Measurements from ENCODE around the gene IDI2.

Gene IDI2

DNA sequence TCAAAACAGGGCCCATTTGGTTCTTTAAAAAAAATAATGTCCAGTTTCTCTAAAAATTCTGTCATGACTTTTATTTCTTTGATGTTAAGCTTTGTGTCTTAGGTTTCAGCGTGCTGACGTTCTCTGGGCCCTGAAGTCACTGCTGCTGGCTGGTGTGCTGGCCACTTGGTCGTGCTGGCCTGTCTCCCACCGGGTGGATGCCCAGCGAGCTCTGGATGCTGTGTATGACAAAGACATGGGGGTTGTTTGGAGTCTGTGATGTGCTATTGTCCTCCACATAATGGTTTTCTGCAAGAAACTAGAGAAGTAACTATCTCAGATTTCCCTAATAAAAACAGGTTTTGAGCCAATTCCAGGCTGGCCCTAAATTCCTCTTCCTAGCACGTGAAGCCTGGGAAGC, 9.5 kb upstream of the IDI2 start:
- no peaks in the 10 kb centered on the region; the same call in 1 of the 2 replicates for H3K79me2 ChIP-seq (ENCODE audit: insufficient read depth, low read length)
- H3K27me3 ChIP-seq (ENCODE audit: insufficient read depth, low read length, poor library complexity): no peaks in the 10 kb centered on the region
- peaks cover 32% of the 10 kb centered on the region for H3K36me3 ChIP-seq (ENCODE audit: insufficient read depth, low read length)
- H4K20me1 ChIP-seq (ENCODE audit: insufficient read depth, low read length): peaks cover 15% of the 10 kb centered on the region; the same call in 1 of the 2 replicates
- no peak overlapping the region for H2AFZ ChIP-seq (ENCODE audit: low read depth, low read length)
- H3K9ac ChIP-seq (ENCODE audit: low read depth, low read length): no peak overlapping the region
- no peak overlapping the region for H3K27ac ChIP-seq (ENCODE audit: low read length)
- TF ChIP-seq EZH2 (IDR thresholded peaks at IDR 0.05; ENCODE audit: borderline replicate concordance, low read depth, low read length, severe bottlenecking): no peak
- TF ChIP-seq, protein P1, sequence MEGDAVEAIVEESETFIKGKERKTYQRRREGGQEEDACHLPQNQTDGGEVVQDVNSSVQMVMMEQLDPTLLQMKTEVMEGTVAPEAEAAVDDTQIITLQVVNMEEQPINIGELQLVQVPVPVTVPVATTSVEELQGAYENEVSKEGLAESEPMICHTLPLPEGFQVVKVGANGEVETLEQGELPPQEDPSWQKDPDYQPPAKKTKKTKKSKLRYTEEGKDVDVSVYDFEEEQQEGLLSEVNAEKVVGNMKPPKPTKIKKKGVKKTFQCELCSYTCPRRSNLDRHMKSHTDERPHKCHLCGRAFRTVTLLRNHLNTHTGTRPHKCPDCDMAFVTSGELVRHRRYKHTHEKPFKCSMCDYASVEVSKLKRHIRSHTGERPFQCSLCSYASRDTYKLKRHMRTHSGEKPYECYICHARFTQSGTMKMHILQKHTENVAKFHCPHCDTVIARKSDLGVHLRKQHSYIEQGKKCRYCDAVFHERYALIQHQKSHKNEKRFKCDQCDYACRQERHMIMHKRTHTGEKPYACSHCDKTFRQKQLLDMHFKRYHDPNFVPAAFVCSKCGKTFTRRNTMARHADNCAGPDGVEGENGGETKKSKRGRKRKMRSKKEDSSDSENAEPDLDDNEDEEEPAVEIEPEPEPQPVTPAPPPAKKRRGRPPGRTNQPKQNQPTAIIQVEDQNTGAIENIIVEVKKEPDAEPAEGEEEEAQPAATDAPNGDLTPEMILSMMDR (IDR thresholded peaks at IDR 0.05; ENCODE audit: borderline replicate concordance, extremely low read depth, low read length, poor library complexity, severe bottlenecking): no peak
- DNase-seq (no peak), ATAC-seq (ENCODE audit: insufficient read depth, low read depth) (no peak)
- no peaks in the 10 kb centered on the region for H3K9me3 ChIP-seq (ENCODE audit: insufficient read depth, low read length, severe bottlenecking)
- no peak overlapping the region for H3K4me2 ChIP-seq (ENCODE audit: insufficient read depth, low read length)
- no peaks in the 10 kb centered on the region for H3K4me1 ChIP-seq (ENCODE audit: insufficient read depth, low read length)
- H3K4me3 ChIP-seq (ENCODE audit: low read depth in 1 of 2, low read length in 2 of 2): no peak overlapping the region

DNA sequence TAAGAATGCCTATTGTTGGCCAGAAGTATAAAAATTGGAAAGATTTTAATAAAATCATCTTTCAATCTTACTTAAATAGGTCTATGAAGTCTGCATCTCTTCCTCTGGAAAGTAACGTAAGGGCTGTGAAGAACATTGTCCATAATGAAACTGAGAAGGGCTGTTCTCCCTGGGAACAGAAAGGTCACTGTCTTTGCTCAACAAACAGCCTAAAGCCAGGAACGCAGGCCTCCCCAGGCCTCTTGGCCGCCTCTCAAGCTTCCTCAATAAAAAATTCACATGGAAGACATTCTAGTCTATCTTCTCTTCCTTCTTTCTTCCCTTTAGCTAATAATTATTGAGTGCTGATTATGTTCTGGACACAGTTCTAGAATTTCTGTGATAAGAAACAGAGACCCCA, 9.1 kb upstream of the IDI2 start:
- no peak overlapping the region for H3K27ac ChIP-seq (ENCODE audit: low read length)
- no peak overlapping the region for H3K9ac ChIP-seq (ENCODE audit: low read depth, low read length)
- DNase-seq (no peak), ATAC-seq (ENCODE audit: insufficient read depth, low read depth) (no peak)
- no peaks in the 10 kb centered on the region; the same call in 1 of the 2 replicates for H3K79me2 ChIP-seq (ENCODE audit: insufficient read depth, low read length)
- H3K9me3 ChIP-seq (ENCODE audit: insufficient read depth, low read length, severe bottlenecking): no peaks in the 10 kb centered on the region
- H3K4me2 ChIP-seq (ENCODE audit: insufficient read depth, low read length): no peak overlapping the region
- H3K27me3 ChIP-seq (ENCODE audit: insufficient read depth, low read length, poor library complexity): no peaks in the 10 kb centered on the region
- TF ChIP-seq EZH2 (IDR thresholded peaks at IDR 0.05; ENCODE audit: borderline replicate concordance, low read depth, low read length, severe bottlenecking): no peak
- TF ChIP-seq, protein P1 (IDR thresholded peaks at IDR 0.05; ENCODE audit: borderline replicate concordance, extremely low read depth, low read length, poor library complexity, severe bottlenecking): no peak
- no peaks in the 10 kb centered on the region for H3K4me1 ChIP-seq (ENCODE audit: insufficient read depth, low read length)
- no peak overlapping the region for H3K4me3 ChIP-seq (ENCODE audit: low read depth in 1 of 2, low read length in 2 of 2)
- H3K36me3 ChIP-seq (ENCODE audit: insufficient read depth, low read length): peaks cover 29% of the 10 kb centered on the region; the same call in 1 of the 2 replicates
- no peak overlapping the region for H2AFZ ChIP-seq (ENCODE audit: low read depth, low read length)
- peaks cover 12% of the 10 kb centered on the region; the same call in 1 of the 2 replicates for H4K20me1 ChIP-seq (ENCODE audit: insufficient read depth, low read length)

DNA sequence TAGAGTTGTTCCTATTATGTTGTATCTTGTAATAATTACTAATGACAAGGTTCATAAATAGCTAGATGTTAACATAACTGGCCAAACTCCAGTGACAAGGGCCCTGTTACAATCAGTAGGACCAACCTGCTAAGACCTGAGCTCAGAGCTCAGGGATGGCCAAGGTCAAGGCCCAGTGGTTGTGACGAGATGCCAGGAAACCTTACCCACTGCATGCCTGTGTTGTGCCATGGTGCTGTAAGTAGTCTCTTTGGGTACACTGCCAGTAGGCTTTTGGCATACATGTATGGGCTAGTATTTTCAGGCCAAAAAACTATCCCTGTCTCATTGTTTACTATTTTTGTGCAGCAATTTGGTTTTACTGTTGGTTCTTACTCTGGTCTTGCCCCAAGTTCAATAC, 7.9 kb upstream of the IDI2 start:
- peaks cover 20% of the 10 kb centered on the region; the same call in 1 of the 2 replicates for H3K36me3 ChIP-seq (ENCODE audit: insufficient read depth, low read length)
- no peaks in the 10 kb centered on the region for H3K27me3 ChIP-seq (ENCODE audit: insufficient read depth, low read length, poor library complexity)
- DNase-seq (no peak), ATAC-seq (ENCODE audit: insufficient read depth, low read depth) (no peak)
- no peak overlapping the region for H3K27ac ChIP-seq (ENCODE audit: low read length)
- H2AFZ ChIP-seq (ENCODE audit: low read depth, low read length): no peak overlapping the region
- H3K4me3 ChIP-seq (ENCODE audit: low read depth in 1 of 2, low read length in 2 of 2): no peak overlapping the region
- no peak overlapping the region for H3K4me2 ChIP-seq (ENCODE audit: insufficient read depth, low read length)
- no peaks in the 10 kb centered on the region for H3K4me1 ChIP-seq (ENCODE audit: insufficient read depth, low read length)
- TF ChIP-seq, protein P1 (IDR thresholded peaks at IDR 0.05; ENCODE audit: borderline replicate concordance, extremely low read depth, low read length, poor library complexity, severe bottlenecking): no peak
- no peak for TF ChIP-seq EZH2 (IDR thresholded peaks at IDR 0.05; ENCODE audit: borderline replicate concordance, low read depth, low read length, severe bottlenecking)
- peaks cover 10% of the 10 kb centered on the region; the same call in 1 of the 2 replicates for H4K20me1 ChIP-seq (ENCODE audit: insufficient read depth, low read length)
- no peak overlapping the region for H3K9ac ChIP-seq (ENCODE audit: low read depth, low read length)
- H3K9me3 ChIP-seq (ENCODE audit: insufficient read depth, low read length, severe bottlenecking): no peaks in the 10 kb centered on the region
- H3K79me2 ChIP-seq (ENCODE audit: insufficient read depth, low read length): no peaks in the 10 kb centered on the region

DNA sequence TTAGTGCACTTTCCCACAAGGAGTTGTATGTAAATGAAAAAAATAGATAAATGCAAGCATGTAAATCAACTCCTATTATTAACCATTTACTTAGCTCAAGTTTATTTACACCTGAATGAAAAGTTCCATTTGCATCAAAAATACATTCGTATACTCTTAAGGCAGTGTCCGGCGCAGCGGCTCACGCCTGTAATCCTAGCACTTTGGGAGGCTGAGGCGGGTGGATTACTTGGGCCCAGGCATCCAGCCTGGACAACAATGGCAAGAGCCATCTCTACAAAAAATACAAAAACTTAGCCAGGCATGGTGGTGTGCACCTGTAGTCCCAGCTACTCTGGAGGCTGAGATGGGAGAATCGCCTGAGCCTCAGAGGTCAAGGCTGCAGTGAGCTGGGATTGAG, 4.2 kb upstream of the IDI2 start:
- no peak overlapping the region for H3K9ac ChIP-seq (ENCODE audit: low read depth, low read length)
- TF ChIP-seq, protein P1 (IDR thresholded peaks at IDR 0.05; ENCODE audit: borderline replicate concordance, extremely low read depth, low read length, poor library complexity, severe bottlenecking): no peak
- TF ChIP-seq EZH2 (IDR thresholded peaks at IDR 0.05; ENCODE audit: borderline replicate concordance, low read depth, low read length, severe bottlenecking): no peak
- no peak overlapping the region for H3K4me2 ChIP-seq (ENCODE audit: insufficient read depth, low read length)
- H3K4me1 ChIP-seq (ENCODE audit: insufficient read depth, low read length): no peaks in the 10 kb centered on the region
- no peak for ATAC-seq (ENCODE audit: insufficient read depth, low read depth)
- H3K36me3 ChIP-seq (ENCODE audit: insufficient read depth, low read length): no peaks in the 10 kb centered on the region
- H4K20me1 ChIP-seq (ENCODE audit: insufficient read depth, low read length): no peaks in the 10 kb centered on the region
- H3K9me3 ChIP-seq (ENCODE audit: insufficient read depth, low read length, severe bottlenecking): no peaks in the 10 kb centered on the region
- DNase-seq: no peak
- H3K27ac ChIP-seq (ENCODE audit: low read length): no peak overlapping the region
- H3K27me3 ChIP-seq (ENCODE audit: insufficient read depth, low read length, poor library complexity): no peaks in the 10 kb centered on the region
- H2AFZ ChIP-seq (ENCODE audit: low read depth, low read length): no peak overlapping the region
- H3K4me3 ChIP-seq (ENCODE audit: low read depth in 1 of 2, low read length in 2 of 2): no peak overlapping the region
- no peaks in the 10 kb centered on the region for H3K79me2 ChIP-seq (ENCODE audit: insufficient read depth, low read length)

Data from DND-41 (cell line).